ENCODE data around the gene UBE3B.

The UBE3B gene

DNA sequence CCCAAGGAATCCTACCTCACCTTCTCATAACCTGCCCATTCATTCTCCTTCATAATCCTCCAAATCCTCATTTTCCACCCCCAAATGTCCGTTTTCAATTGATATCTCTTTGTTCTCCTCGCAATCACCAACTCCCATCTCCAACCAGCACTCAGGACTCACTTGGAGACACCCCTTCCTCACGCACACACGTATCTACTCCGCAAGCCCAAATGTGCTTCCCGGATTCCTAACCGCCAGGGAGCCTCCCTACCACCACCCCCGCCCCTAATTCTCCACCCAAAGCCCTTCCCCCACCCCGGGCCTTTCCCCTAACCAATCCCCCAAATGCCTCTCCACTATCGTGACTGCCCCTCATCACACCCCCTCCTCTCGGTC lies 638 bp upstream of the UBE3B start:
- no peak for DNase-seq

- DNase-seq, result no peak
These were observed 505 bp downstream of the UBE3B start for GRCh38 chr12:109477963-109478315.

DNA sequence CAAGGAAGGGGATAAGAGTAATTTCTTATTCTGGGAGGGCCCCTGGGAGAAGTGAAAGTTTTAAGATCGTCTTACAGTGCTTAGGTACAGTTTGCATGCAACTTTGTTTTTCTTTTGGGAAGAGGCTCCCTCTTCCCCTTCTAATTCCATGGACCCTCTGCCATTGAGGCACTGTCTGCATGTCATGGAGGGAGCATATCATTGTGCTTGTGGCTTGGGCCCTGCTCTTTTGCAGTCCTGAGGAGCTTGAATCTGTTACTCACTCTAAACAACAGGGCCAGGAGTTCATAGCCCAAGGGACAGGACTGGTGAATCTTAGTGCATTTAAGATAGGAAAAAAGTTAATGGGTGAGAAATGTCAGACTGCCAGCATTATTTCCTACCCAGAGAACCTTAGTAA lies 2.3 kb downstream of the UBE3B start:
- no peak for DNase-seq

DNA sequence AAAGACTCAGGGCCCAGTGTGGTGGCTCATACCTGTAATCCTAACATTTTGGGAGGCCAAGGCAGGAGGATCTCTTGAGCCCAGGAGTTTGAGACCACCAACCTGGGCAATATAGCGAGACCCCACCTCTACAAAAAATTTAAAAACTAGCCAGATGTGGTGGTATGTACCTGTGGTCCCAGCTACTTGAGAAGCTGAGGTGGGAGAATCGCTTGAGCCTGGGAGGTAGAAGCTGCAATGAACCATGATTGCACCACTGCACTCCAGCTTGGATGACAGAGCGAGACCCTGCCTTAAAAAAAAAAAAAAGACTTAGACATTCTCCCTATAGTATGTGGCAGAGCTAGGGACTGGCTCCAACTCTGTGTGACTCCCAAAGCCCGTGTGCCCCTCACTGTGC lies 2.9 kb downstream of the UBE3B start:
- DNase-seq, result no peak

- no peak for DNase-seq
These were observed 4.4 kb downstream of the UBE3B start for GRCh38 chr12:109481863-109482262.

DNA sequence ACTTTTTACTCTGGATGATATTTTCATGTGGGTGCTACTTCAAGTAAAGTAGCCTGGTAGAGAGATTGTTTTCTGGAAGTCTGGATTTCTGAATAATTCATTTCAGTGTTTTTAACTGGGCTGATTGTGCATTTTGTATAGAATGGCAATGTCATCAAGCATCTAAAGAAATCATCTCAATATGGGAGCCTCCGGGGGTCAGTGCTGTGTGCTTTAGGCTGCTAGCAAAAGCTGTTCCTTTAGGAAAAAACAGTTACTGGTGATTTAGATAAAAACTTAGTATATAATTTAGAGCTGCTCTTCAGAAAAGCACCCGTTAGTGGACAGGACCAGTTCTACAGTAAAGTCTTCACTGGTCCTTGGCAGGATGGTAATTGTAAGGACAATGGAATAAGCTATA lies 5.1 kb downstream of the UBE3B start:
- DNase-seq, result no peak

DNA sequence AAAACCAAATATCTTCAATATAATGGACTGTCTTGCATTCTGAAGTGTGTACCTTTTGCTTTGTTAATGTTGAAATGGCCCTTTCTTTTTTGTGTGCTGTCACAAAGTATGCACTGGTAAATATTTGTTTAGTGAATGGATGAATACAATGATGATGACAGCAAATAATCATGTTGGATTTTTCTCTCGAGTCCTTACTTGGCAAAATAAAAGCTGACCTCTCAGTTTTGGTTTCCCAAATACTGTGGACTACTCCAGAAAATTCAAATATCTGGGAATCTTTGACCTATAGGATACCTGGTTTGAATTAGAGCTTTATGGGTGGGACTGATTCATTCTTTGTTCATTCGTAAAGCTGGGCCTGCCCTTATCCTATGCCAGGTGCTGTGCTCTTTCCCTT lies 5.5 kb downstream of the UBE3B start:
- no peak for DNase-seq

DNA sequence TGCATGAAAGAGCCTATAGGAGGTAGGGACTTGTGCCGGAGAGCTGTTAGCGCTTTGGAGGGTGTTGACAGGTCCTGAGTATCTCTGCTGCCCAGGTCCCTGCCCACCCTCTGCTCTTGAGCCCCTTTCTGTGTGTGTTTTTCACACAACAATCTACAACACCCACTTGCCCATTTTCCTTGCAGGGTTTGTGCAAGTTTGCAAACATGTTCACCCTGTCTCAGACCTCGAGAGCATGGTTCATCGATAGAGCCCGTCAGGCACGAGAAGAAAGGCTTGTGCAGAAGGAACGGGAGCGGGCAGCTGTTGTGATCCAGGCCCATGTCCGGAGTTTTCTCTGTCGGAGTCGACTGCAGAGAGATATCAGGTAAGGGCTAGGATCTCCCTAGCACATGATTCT lies 5.9 kb downstream of the UBE3B start:
- no peak for DNase-seq

DNA sequence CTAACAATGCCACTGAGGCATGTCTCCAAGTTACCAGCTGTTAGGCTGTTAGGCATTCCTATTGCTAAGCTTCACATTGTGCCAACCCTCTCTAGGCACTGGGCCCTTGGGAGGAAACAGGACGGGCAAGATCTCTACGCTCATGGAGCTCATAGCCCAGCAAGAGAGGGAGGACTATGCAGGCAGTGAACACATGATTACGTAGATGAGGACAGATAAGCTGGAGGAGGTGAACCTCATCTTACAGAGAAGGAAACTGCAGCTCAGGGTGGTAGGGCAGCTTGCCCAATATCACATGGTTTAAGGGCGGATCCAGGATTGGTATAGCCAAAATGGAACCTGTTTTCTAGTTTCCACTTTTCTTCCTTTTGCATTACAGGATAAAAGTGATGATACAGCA lies 7.8 kb downstream of the UBE3B start:
- DNase-seq, result no peak

DNA sequence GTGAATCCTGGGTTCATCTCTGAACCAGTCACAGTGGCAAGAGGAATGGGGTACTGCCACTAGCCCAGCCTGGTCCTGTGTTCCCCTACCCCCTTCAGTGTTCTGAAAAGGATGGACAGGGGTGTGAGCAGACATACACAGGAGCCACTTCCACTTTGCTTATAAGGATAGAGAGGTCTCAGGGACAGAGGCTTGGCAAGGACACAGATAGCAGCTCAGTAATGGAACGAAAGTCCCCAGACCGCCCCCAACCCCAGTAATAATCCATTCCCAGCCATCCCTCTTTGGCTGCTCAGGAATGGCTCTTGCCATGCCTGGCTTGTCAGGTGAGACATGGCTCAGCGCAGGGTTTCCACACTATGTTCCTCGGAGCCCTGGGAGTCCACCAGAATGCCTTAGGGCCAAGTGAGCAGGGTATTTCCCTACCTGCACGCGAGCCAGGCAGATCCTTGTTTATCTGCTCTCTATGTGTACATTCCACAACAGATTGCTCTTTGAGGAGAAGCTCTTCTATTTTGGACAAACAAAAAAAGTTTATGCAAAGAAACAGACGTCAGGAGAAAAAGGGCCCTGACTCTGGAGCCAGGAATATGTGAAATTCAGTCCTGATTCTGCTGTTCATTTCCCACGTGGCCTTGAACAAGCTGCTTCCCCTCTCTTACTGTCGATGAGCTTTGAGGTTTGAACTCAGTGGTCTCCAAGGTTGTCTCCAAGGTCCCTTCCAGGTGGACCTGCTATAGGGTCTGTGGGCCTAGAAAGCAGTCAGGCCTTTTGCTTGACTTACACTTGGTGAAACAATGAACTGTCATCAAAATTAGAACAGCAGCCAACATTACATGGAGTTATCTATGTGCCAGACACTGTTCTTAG lies 10.0 kb downstream of the UBE3B start:
- DNase-seq, result no peak

DNA sequence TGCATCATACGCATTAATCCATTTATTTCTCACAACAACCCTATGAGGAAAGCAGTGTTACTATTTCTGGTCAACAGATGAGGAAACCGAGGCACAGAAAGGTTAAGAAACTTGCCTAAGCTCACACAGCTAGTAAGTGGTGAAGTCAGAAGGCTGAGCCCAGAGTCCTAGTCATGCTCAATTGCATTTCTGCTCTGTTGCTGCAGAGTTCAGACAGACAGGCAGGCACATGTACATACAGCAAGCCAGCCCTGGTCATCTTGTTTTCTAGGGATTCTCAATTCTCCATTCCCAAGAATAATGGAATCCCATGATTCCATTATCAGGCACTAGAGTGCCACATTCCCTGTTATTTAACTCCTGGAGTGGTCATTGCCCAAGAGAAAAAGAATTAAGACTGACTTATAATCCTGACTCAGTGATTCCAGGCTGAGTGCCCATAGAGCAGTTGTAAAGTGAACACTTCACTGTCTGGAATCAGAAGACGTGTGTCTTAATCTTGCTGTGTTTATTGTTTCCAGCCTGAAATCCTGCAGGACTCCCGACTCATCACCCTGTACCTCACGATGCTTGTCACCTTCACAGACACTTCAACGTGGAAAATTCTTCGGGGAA lies 10.7 kb downstream of the UBE3B start:
- DNase-seq, result no peak

DNA sequence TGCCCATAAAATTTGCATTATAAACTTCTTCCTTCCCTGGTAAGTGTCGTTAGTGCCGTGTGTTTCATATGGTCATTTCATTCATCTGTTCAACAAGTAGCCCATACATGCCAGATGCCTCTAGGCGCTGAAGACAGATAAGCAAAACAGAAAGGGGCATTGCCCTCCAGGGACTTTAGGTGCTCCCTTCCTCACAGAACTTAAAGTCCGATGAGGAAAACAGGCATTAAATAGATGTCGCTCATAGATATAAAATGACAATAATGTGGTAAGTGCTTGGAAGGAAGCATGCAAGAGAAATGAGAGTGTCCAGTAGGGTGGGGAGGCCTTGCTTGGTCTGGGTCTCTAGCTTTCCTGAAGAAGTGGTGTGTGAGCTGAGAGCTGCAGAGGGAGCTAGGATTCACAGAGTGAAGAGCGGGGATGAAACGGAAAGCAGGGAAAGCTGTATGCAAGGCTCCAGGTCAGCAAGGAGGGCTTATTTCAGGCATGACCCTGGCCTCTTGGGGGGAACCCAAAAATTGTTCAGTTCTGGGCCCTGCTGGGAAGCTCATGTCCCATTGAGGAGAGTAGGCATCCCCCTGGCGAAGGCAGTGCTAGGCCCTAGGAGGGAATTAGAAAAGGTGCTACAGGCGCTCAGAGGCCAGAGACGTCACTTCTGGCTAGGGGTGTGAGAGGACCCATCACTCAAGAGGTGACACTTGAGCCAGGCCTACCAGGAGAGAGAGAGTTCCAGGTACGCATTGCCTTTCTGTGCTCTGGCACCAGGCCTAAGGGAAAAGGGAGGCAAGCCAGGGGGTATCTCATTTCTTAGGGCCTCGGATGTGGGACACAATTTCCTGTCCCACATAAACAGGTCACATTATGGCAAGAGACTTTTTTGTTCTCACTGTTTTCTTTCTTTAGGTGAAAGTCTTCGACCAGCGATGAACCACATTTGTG lies 11.9 kb downstream of the UBE3B start:
- no peak for DNase-seq

- no peak for DNase-seq
These were observed 12.6 kb downstream of the UBE3B start for GRCh38 chr12:109489955-109490565.

GRCh38 chr12:109491671-109492070 lies 14.2 kb downstream of the UBE3B start:
- no peak for DNase-seq

- DNase-seq, result no peak
These were observed 14.9 kb downstream of the UBE3B start for GRCh38 chr12:109492371-109492770.

DNA sequence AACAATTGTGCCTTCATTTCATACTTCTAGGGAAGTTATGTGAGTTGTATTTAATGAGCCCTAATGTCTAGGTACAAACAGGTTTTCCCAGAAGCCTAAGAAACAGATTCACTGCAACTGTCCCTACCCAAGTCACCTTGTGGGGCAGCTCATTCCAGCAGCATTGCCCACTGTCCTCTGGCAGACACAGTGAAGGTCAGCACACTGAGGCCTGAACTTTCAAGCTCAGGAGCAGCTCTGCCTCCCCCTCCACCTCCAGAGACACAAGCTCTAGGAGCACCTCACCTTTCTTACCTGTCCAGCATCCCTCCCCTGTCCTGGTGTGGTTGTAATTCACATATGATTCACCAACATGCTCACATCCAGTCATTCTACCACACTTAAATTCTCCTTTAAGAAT lies 15.7 kb downstream of the UBE3B start:
- DNase-seq, result no peak

DNA sequence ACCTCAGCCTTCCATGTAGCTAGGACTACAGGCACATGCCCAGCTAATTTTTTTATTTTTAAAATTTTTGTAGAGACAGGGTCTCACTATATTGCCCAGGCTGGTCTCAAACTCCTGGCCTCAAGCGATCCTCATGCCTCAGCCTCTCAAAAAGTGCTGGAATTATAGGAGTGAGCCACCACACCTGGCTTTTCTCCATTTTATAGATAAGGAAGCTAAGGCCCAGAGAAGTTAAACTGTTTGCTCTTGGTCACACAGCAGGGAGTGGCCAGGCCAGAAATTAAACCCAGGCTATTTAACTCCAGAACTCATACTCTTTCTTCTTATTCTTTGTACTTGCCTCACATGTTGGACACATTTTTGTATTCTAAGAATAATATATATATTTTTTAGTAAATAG lies 16.5 kb downstream of the UBE3B start:
- no peak for DNase-seq

GRCh38 chr12:109494348-109494881 lies 17.0 kb downstream of the UBE3B start:
- DNase-seq, result no peak

- DNase-seq, result no peak
These were observed 17.6 kb downstream of the UBE3B start for GRCh38 chr12:109495012-109495411.

GRCh38 chr12:109496306-109496705 lies 18.9 kb downstream of the UBE3B start:
- no peak for DNase-seq

DNA sequence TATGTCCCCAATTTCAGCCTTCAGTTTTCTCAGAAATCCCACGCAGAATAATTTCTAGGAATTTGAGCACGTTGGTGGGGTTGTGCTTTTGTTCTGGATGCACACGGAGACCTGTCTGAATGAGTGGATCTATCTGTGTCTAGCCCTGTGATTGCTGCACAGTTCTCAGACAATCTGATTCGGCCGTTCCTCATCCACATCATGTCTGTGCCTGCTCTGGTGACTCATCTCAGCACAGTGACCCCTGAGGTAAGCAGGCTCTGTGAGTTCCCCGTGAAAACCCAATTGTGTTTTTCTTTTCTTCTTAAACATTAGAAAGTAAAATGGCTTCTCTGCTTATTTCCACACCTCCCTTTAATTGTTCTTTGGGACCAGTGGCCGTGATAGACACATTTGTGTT lies 20.2 kb downstream of the UBE3B start:
- no peak for DNase-seq

DNA sequence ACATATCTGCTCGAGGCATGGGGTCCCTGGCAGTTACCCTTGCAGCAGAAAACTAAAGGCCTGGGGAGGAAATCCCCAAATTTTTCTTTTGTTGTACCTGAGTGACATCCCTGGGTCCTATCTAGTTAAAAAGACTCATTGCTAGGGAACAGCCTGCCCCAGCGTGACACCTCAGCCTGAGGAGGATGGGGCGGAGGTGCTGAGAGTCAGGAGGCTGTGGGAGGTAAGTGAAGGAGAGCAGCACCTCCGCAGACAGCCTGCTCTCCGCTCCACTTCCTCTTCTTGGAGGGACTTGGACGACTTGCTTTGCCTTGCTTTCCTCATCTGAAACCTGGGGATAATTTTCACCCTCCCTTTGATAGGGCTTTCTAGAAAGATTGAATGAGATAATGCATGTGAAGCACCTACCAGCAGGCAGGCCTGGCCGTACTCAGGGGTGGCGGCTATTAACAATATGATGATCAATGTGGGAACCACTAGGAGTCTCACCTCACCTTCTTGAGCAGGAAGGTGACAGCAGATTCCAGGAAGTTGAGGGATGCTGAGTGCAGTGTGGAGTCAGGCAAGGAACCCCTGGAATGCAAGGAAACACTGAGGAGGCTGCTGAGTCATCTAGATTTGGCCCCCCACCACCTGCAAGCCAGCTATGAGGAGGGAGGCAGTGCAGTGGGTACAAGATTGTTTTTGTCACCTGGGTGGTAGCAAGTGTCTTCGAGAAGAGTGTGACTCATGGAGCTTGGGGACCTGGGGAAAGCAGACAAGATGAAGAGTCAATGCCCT lies 23.2 kb downstream of the UBE3B start:
- DNase-seq, result no peak

Measured in activated CD4-positive, alpha-beta T cell treated with anti-CD3 and anti-CD28 coated beads for 1 hour (primary cell).